OCI-LY1 (cell line): Measurements from ENCODE around the gene PPP1R12A.

Source experiments
- H2AFZ ChIP-seq: fragments of 200-600 bp; sonication (generic), shearing (Covaris generic); 2 replicates; pipeline ENCODE4 v1.6.0; 2014; ENCODE audit warnings: antibody characterized with exemption, mild to moderate bottlenecking, low read length
- H3F3A ChIP-seq: fragments of 200-600 bp; sonication (generic), shearing (Covaris generic); 2 replicates; pipeline ENCODE4 v1.6.0; 2014; ENCODE audit warnings: mild to moderate bottlenecking, antibody characterized with exemption, low read length, moderate library complexity; ENCODE audit not compliant: insufficient read depth
- H3K27ac ChIP-seq: fragments of 200-600 bp; sonication (generic); 2 replicates; pipeline ENCODE4 v1.5.1; 2014; ENCODE audit warnings: low read length, mixed run types, mild to moderate bottlenecking, low read depth; ENCODE audit not compliant: poor library complexity, severe bottlenecking
- H3K27me3 ChIP-seq: fragments of 200-600 bp; sonication (generic); 2 replicates; pipeline ENCODE4 v1.6.0; 2014; ENCODE audit warnings: antibody characterized with exemption, mild to moderate bottlenecking, low read length, moderate library complexity; ENCODE audit not compliant: insufficient read depth
- H3K36me3 ChIP-seq: fragments of 200-600 bp; sonication (generic); 2 replicates; pipeline ENCODE4 v1.6.1; 2014; ENCODE audit warnings: mild to moderate bottlenecking, antibody characterized with exemption, low read length, moderate library complexity, mixed read lengths; ENCODE audit not compliant: insufficient read depth
- H3K4me1 ChIP-seq: fragments of 200-600 bp; sonication (generic); 2 replicates; pipeline ENCODE4 v1.5.1; 2014; ENCODE audit warnings: mild to moderate bottlenecking, low read length, moderate library complexity; ENCODE audit not compliant: insufficient read depth, severe bottlenecking
- H3K4me2 ChIP-seq: fragments of 200-600 bp; sonication (generic), shearing (Covaris generic); 2 replicates; pipeline ENCODE4 v1.6.1; 2014; ENCODE audit warnings: low read length
- H3K4me3 ChIP-seq: fragments of 200-600 bp; sonication (generic); 2 replicates; pipeline ENCODE4 v1.5.1; 2014; ENCODE audit warnings: low read length, low read depth, mild to moderate bottlenecking, mixed read lengths; ENCODE audit not compliant: poor library complexity, severe bottlenecking
- H3K79me2 ChIP-seq: fragments of 200-600 bp; shearing (Covaris generic); 2 replicates; pipeline ENCODE4 v1.6.1; 2016; ENCODE audit warnings: mixed run types, low read length, mixed read lengths; ENCODE audit not compliant: insufficient read depth
- H3K9ac ChIP-seq: fragments of 200-600 bp; sonication (generic), shearing (Covaris generic); 2 replicates; pipeline ENCODE4 v1.6.1; 2014; ENCODE audit warnings: mild to moderate bottlenecking, low read length, mixed read lengths
- H3K9me2 ChIP-seq: fragments of 200-600 bp; sonication (generic), shearing (Covaris generic); 2 replicates; pipeline ENCODE4 v1.6.1; 2014; ENCODE audit warnings: low read depth, mild to moderate bottlenecking, low read length, mixed read lengths
- H3K9me3 ChIP-seq: fragments of 200-600 bp; shearing (Covaris generic); 2 replicates; pipeline ENCODE4 v1.6.1; 2014; ENCODE audit warnings: low read length, mixed read lengths
- H4K20me1 ChIP-seq: fragments of 200-600 bp; sonication (generic), shearing (Covaris generic); 2 replicates; pipeline ENCODE4 v1.6.0; 2016; ENCODE audit warnings: mild to moderate bottlenecking, low read length; ENCODE audit not compliant: insufficient read depth
- EZH2 ChIP-seq: fragments of 200-600 bp; sonication (generic), shearing (Covaris generic); IDR thresholded peaks from 2 replicates; pipeline ENCODE4 v1.8.0; 2017; ENCODE audit warnings: borderline replicate concordance, mixed run types, mild to moderate bottlenecking, antibody characterized with exemption, low read length, moderate library complexity, mixed read lengths
- TF ChIP-seq, protein P1 (sequence below): fragments of 200-600 bp; sonication (generic), shearing (Covaris generic); IDR thresholded peaks from 2 replicates; pipeline ENCODE4 v1.5.1; 2017; ENCODE audit warnings: mild to moderate bottlenecking, antibody characterized with exemption, low read length, moderate library complexity, mixed read lengths

Gene PPP1R12A

DNA sequence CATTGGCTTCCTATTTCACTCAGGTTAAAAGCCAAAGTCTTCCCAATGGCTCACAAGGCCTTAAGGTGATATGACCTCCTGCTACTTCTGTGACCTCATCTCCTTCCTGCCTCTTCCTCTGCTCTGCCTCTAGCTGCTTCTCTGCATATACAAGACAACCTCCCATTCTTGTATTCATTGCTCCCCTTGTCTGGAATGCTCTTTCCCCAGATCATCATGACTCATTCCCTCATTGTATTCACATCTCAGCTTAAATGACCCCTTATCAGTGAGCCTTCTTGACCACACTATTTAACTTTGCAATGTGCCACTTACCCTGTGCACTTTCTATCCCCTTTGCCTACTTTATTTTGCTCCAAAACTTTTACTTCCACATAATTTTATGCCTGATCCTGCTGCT lies 90.2 kb downstream of the PPP1R12A start:
- H3K9ac ChIP-seq, result no peak overlapping the region
- H3K79me2 ChIP-seq, result peaks cover 29% of the 10 kb centered on the region

DNA sequence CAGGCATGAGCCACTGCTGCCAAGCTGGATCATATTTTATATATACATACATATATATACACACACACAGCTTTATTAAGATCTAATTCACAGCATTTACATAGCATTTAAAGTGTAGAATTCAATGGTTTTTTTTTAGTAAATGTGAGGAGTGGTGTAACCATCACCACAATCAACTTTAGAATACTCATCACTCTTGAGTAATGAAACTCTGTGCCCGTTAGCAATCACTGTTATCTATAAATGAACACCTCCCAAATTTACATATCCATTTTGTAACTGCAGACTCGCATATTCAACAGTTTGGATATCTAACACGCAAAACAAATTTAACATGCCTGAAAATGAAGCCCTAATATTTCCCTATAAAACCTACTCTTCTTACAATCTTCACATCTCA lies 90.9 kb downstream of the PPP1R12A start:
- H3K79me2 ChIP-seq, result peaks cover 22% of the 10 kb centered on the region
- H3K9me3 ChIP-seq, result peaks cover 5% of the 10 kb centered on the region; the same call in 1 of the 2 replicates
- H3K4me1 ChIP-seq, result no peaks in the 10 kb centered on the region
- no peak overlapping the region for H3K27ac ChIP-seq
- H2AFZ ChIP-seq, result no peak overlapping the region
- TF ChIP-seq, protein P1, sequence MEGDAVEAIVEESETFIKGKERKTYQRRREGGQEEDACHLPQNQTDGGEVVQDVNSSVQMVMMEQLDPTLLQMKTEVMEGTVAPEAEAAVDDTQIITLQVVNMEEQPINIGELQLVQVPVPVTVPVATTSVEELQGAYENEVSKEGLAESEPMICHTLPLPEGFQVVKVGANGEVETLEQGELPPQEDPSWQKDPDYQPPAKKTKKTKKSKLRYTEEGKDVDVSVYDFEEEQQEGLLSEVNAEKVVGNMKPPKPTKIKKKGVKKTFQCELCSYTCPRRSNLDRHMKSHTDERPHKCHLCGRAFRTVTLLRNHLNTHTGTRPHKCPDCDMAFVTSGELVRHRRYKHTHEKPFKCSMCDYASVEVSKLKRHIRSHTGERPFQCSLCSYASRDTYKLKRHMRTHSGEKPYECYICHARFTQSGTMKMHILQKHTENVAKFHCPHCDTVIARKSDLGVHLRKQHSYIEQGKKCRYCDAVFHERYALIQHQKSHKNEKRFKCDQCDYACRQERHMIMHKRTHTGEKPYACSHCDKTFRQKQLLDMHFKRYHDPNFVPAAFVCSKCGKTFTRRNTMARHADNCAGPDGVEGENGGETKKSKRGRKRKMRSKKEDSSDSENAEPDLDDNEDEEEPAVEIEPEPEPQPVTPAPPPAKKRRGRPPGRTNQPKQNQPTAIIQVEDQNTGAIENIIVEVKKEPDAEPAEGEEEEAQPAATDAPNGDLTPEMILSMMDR, result no peak
- no peak for TF ChIP-seq EZH2
- H3F3A ChIP-seq, result no peaks in the 10 kb centered on the region
- peaks cover 57% of the 10 kb centered on the region for H3K36me3 ChIP-seq
- no peaks in the 10 kb centered on the region for H4K20me1 ChIP-seq
- H3K9ac ChIP-seq, result no peak overlapping the region
- no peak overlapping the region for H3K4me2 ChIP-seq
- no peaks in the 10 kb centered on the region for H3K9me2 ChIP-seq
- no peaks in the 10 kb centered on the region for H3K27me3 ChIP-seq
- no peak overlapping the region for H3K4me3 ChIP-seq

More for the DNA sequence above, 90.2 kb downstream of the PPP1R12A start:
- H3K9me2 ChIP-seq, result no peaks in the 10 kb centered on the region
- H4K20me1 ChIP-seq, result no peaks in the 10 kb centered on the region
- H3K4me2 ChIP-seq, result no peak overlapping the region
- peaks cover 50% of the 10 kb centered on the region for H3K36me3 ChIP-seq
- no peaks in the 10 kb centered on the region for H3F3A ChIP-seq
- H2AFZ ChIP-seq, result no peak overlapping the region
- H3K4me1 ChIP-seq, result no peaks in the 10 kb centered on the region
- H3K27ac ChIP-seq, result no peak overlapping the region
- H3K4me3 ChIP-seq, result no peak overlapping the region
- H3K9me3 ChIP-seq, result no peaks in the 10 kb centered on the region
- TF ChIP-seq, protein P1, result no peak
- no peak for TF ChIP-seq EZH2
- H3K27me3 ChIP-seq, result no peaks in the 10 kb centered on the region

DNA sequence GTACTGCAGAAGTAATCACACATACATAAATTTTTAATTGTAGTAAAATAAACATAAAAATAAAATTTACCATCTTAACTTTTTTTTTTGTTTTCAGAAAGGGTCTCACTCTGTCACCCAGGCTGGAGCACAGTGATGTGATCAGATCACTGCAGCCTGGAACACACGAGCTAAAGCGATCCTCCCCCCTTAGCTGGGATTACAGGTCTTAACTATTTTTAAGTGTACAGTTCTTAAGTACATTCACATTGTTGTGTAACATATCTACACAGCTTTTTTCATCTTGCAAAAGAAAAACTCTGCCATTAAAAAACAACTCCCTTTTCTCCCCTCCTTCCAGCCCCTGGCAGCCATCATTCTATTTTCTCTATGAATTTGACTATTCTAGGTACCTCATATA lies 92.3 kb downstream of the PPP1R12A start:
- no peaks in the 10 kb centered on the region for H4K20me1 ChIP-seq
- no peaks in the 10 kb centered on the region for H3F3A ChIP-seq
- peaks cover 6% of the 10 kb centered on the region; the same call in 1 of the 2 replicates for H3K9me3 ChIP-seq
- H3K79me2 ChIP-seq, result peaks cover 12% of the 10 kb centered on the region
- H3K4me3 ChIP-seq, result no peak overlapping the region
- no peaks in the 10 kb centered on the region for H3K27me3 ChIP-seq
- no peaks in the 10 kb centered on the region for H3K4me1 ChIP-seq
- H3K36me3 ChIP-seq, result peaks cover 68% of the 10 kb centered on the region
- H3K9me2 ChIP-seq, result no peaks in the 10 kb centered on the region
- H2AFZ ChIP-seq, result no peak overlapping the region
- TF ChIP-seq, protein P1, result no peak
- no peak for TF ChIP-seq EZH2
- no peak overlapping the region for H3K9ac ChIP-seq
- no peak overlapping the region for H3K4me2 ChIP-seq
- H3K27ac ChIP-seq, result no peak overlapping the region
